HepG2 (cell line): ENCODE measurements around the gene UTP4. TPM values are rescaled to one million over a fixed set of nuclear protein-coding genes. Genes with fewer than 3 reads are reported as not detected.

Source experiments
- CSRNP1 ChIP-seq: sonication (generic); formaldehyde crosslinking; IDR thresholded peaks from 2 replicates; pipeline ENCODE4 v1.8.1; 2023; ENCODE audit warnings: mild to moderate bottlenecking, missing genetic modification reagents
- GABPB1 ChIP-seq: IDR thresholded peaks from 2 replicates; pipeline ENCODE4 v1.6.1; 2016; ENCODE audit warnings: mild to moderate bottlenecking, missing genetic modification reagents, moderate library complexity, missing compliant biosample characterization
- HOXA7 ChIP-seq: sonication (generic); formaldehyde crosslinking; IDR thresholded peaks from 2 replicates; pipeline ENCODE4 v1.8.1; 2022; ENCODE audit warnings: mild to moderate bottlenecking, missing genetic modification reagents, moderate library complexity
- JARID2 ChIP-seq: sonication (generic); formaldehyde crosslinking; IDR thresholded peaks from 2 replicates; pipeline ENCODE4 v1.8.1; 2023; ENCODE audit warnings: missing genetic modification reagents, inconsistent platforms; ENCODE audit not compliant: insufficient replicate concordance
- KLF9 ChIP-seq: IDR thresholded peaks from 2 replicates; pipeline ENCODE4 v1.6.1; 2016; ENCODE audit warnings: low read depth
- MEIS1 ChIP-seq: sonication (generic); formaldehyde crosslinking; IDR thresholded peaks from 2 replicates; pipeline ENCODE4 v1.9.0; 2021; ENCODE audit warnings: mild to moderate bottlenecking, missing genetic modification reagents, moderate library complexity, borderline replicate concordance
- MXI1 ChIP-seq: IDR thresholded peaks from 3 replicates; pipeline ENCODE4 v1.6.1; 2012; ENCODE audit warnings: low read depth, low read length, inconsistent platforms, borderline replicate concordance
- NFATC3 ChIP-seq: sonication (generic); formaldehyde crosslinking; IDR thresholded peaks from 2 replicates; pipeline ENCODE4 v1.5.1; 2020; ENCODE audit warnings: mild to moderate bottlenecking, missing genetic modification reagents
- NR3C1 ChIP-seq: sonication (generic); formaldehyde crosslinking; IDR thresholded peaks from 2 replicates; pipeline ENCODE4 v1.4.0; 2020; ENCODE audit warnings: missing genetic modification reagents
- RFX1 ChIP-seq: fragments of 450-650 bp; IDR thresholded peaks from 2 replicates; pipeline ENCODE4 v1.6.1; 2017
- RFX3 ChIP-seq: IDR thresholded peaks from 2 replicates; pipeline ENCODE4 v1.6.1; 2016; ENCODE audit warnings: missing biosample characterization, missing genetic modification reagents
- TBL1XR1 ChIP-seq: fragments of 150-350 bp; IDR thresholded peaks from 2 replicates; pipeline ENCODE4 v1.6.1; 2014; ENCODE audit warnings: borderline replicate concordance, low read length; ENCODE audit not compliant: partially characterized antibody
- TBX2 ChIP-seq: sonication (generic); formaldehyde crosslinking; IDR thresholded peaks from 2 replicates; pipeline ENCODE4 v1.5.0; 2020; ENCODE audit warnings: missing genetic modification reagents, mild to moderate bottlenecking, borderline replicate concordance
- ZBTB42 ChIP-seq: sonication (generic); formaldehyde crosslinking; IDR thresholded peaks from 2 replicates; pipeline ENCODE4 v1.5.0; 2020; ENCODE audit warnings: mild to moderate bottlenecking, missing genetic modification reagents
- ZNF280D ChIP-seq: sonication (generic); formaldehyde crosslinking; IDR thresholded peaks from 2 replicates; pipeline ENCODE4 v1.5.1; 2020; ENCODE audit warnings: mild to moderate bottlenecking, missing genetic modification reagents
- ZNF607 ChIP-seq: sonication (generic); formaldehyde crosslinking; IDR thresholded peaks from 2 replicates; pipeline ENCODE4 v1.5.1; 2020; ENCODE audit warnings: missing genetic modification reagents, mild to moderate bottlenecking, borderline replicate concordance
- ZSCAN25 ChIP-seq: sonication (generic); formaldehyde crosslinking; IDR thresholded peaks from 2 replicates; pipeline ENCODE4 v1.8.0; 2022; ENCODE audit warnings: mild to moderate bottlenecking, missing genetic modification reagents
- ZSCAN5A ChIP-seq: sonication (generic); formaldehyde crosslinking; IDR thresholded peaks from 2 replicates; pipeline ENCODE4 v1.8.0; 2022; ENCODE audit warnings: mild to moderate bottlenecking, missing genetic modification reagents, borderline replicate concordance
- polyA plus RNA-seq, 8 experiments: library from polyadenylated mRNA; depleted of rRNA in 3 of 8; stranded (reverse) in 7 of 8; unstranded in 1 of 8; fragments of >200 nt; fragmentation: Illumina TruSeq in 4 of 8; extraction: Trizol in 4 of 8; gene quantifications; 2 replicates each; pipeline versions ENCODE4 v1.2.1 to v1.2.3, GENCODE V29; 2011 to 2016; ENCODE audit warnings: low read depth in 4 of 8, missing spikeins in 1 of 8, mixed read lengths in 1 of 8; ENCODE audit not compliant: insufficient read depth in 1 of 8
- total RNA-seq, 5 experiments: library from RNA; depleted of rRNA; stranded (reverse); fragments of >200 nt; fragmentation: Illumina TruSeq; extraction: Trizol; gene quantifications; 2 replicates each; pipeline ENCODE4 v1.2.3, GENCODE V29; 2016; ENCODE audit warnings: low read depth in 1 of 5
- TF ChIP-seq, protein P1 (sequence below): IDR thresholded peaks from 2 replicates; pipeline ENCODE4 v1.6.1; 2012; ENCODE audit warnings: inconsistent platforms
- TF ChIP-seq, protein P2 (sequence below): IDR thresholded peaks from 2 replicates; pipeline ENCODE4 v1.6.1; 2016; ENCODE audit warnings: missing biosample characterization, missing genetic modification reagents, low read depth

UTP4 gene
- total and polyA plus RNA-seq, 2 of the 13 experiments (the other 11 are each of a cell fraction or from before 2014, with no cell fraction given): 30.0 to 85.8 TPM

- peak; percentile 59; the same call in 1 of the 2 replicates for TF ChIP-seq ZNF280D (CRISPR knock-in tag)
- TF ChIP-seq CSRNP1: no peak
- TF ChIP-seq NFATC3: no peak
- no peak for TF ChIP-seq TBL1XR1
- TF ChIP-seq NR3C1: no peak
- no peak for TF ChIP-seq RFX1
- 0 out of 2 replicates have a peak, but pooled peaks have one; percentile 14 for TF ChIP-seq ZSCAN25
- TF ChIP-seq MEIS1 (CRISPR knock-in tag): 0 out of 2 replicates have a peak, but pooled peaks have one; percentile 59
- 0 out of 2 replicates have a peak, but pooled peaks have one; percentile 53 for TF ChIP-seq ZSCAN5A (CRISPR knock-in tag)
- TF ChIP-seq GABPB1: peak; percentile 93
- peak; percentile 13; the same call in 1 of the 2 replicates for TF ChIP-seq ZNF607
- TF ChIP-seq HOXA7 (CRISPR knock-in tag): no peak
- peak; percentile 99 for TF ChIP-seq MXI1
- peak; percentile 52; the same call in 1 of the 2 replicates for TF ChIP-seq KLF9 (CRISPR knock-in tag)
- TF ChIP-seq JARID2 (CRISPR knock-in tag): no peak
- TF ChIP-seq, protein P1, sequence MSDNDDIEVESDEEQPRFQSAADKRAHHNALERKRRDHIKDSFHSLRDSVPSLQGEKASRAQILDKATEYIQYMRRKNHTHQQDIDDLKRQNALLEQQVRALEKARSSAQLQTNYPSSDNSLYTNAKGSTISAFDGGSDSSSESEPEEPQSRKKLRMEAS: peak; percentile 98
- TF ChIP-seq TBX2 (CRISPR knock-in tag): peak; percentile 53
- TF ChIP-seq, protein P2, sequence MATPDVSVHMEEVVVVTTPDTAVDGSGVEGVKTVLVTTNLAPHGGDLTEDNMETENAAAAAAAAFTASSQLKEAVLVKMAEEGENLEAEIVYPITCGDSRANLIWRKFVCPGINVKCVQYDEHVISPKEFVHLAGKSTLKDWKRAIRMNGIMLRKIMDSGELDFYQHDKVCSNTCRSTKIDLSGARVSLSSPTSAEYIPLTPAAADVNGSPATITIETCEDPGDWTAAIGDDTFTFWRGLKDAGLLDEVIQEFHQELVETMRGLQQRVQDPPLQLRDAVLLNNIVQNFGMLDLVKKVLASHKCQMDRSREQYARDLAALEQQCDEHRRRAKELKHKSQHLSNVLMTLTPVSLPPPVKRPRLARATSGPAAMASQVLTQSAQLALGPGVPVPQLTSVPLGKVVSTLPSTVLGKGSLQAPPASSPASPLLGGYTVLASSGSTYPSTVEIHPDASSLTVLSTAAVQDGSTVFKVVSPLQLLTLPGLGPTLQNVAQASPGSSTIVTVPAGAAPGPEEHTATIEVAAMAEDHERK (CRISPR knock-in tag): peak; percentile 24; the same call in 1 of the 2 replicates
- no peak for TF ChIP-seq RFX3 (CRISPR knock-in tag)
- TF ChIP-seq ZBTB42 (CRISPR knock-in tag): no peak
- TF ChIP-seq, all 625 proteins: peak for 269
These were observed at the start of gene UTP4, which contains the start of gene CHTF8 (continued) for GRCh38 chr16:69132424-69133252.
